Lower leg skin (tissue), 3 donors: ENCODE results near the gene GPR45.

Experiments
- POLR2A ChIP-seq, 2 donors: fragments of 450-650 bp; IDR thresholded peaks; one replicate each; pipeline ENCODE4 v1.6.1; 2016 to 2017; ENCODE audit warnings: antibody characterized with exemption in 2 of 2, mild to moderate bottlenecking in 1 of 2, moderate library complexity in 1 of 2
- TF ChIP-seq, protein P1 (sequence below), 3 donors: fragments of 450-650 bp; IDR thresholded peaks; one replicate each; pipeline ENCODE4 v1.5.1; 2016; ENCODE audit warnings: antibody characterized with exemption in 3 of 3, mild to moderate bottlenecking in 3 of 3, moderate library complexity in 2 of 3

DNA sequence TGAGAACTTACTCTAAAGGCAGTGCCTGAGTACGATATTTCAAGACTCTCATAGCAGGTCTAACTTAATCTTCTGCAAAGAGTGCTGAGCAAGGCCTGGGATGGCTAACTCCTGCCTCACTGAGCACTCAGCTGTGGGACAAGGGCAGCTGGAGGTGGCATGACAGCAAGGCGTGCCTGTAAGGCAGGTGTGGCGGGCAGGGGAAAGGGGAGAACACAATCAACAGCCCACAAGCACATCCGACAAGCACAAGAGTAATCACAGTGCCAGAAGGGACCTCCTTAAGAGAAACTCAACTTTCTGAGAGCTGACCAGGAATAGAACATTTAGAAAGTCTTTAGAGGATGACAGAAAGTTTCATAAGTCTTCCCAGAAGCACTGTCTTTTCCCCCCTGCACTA lies 42.0 kb downstream of the GPR45 start:
- TF ChIP-seq POLR2A (IDR thresholded peaks at IDR 0.05) = no peak
- TF ChIP-seq, protein P1, sequence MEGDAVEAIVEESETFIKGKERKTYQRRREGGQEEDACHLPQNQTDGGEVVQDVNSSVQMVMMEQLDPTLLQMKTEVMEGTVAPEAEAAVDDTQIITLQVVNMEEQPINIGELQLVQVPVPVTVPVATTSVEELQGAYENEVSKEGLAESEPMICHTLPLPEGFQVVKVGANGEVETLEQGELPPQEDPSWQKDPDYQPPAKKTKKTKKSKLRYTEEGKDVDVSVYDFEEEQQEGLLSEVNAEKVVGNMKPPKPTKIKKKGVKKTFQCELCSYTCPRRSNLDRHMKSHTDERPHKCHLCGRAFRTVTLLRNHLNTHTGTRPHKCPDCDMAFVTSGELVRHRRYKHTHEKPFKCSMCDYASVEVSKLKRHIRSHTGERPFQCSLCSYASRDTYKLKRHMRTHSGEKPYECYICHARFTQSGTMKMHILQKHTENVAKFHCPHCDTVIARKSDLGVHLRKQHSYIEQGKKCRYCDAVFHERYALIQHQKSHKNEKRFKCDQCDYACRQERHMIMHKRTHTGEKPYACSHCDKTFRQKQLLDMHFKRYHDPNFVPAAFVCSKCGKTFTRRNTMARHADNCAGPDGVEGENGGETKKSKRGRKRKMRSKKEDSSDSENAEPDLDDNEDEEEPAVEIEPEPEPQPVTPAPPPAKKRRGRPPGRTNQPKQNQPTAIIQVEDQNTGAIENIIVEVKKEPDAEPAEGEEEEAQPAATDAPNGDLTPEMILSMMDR (IDR thresholded peaks at IDR 0.05) = no peak
